Smooth muscle cell (in vitro differentiated cells): ENCODE measurements around the gene GNA12. TPM values are rescaled to one million over a fixed set of nuclear protein-coding genes. Genes with fewer than 3 reads are reported as not detected.
"Not testable (repeated sequence)": the region's sequence is repeated elsewhere in the genome, so short reads cannot be mapped to it uniquely, and the experiment has no call there.

ENCODE experiments used
- DNase-seq: peaks from one replicate; lab custom pipeline; 2025; ENCODE audit not compliant: unreplicated experiment; lab: John Stamatoyannopoulos, UW
- H2AFZ ChIP-seq: fragments of 200-600 bp; sonication (generic); 2 replicates; pipeline ENCODE4 v1.6.0; 2016; ENCODE audit warnings: antibody characterized with exemption, low read depth, mild to moderate bottlenecking
- H3F3A ChIP-seq: fragments of 200-600 bp; sonication (generic); 2 replicates; pipeline ENCODE4 v1.6.0; 2017; ENCODE audit warnings: antibody characterized with exemption, low read depth
- H3K27ac ChIP-seq: fragments of 200-600 bp; sonication (generic); 2 replicates; pipeline ENCODE4 v1.5.1; 2016; ENCODE audit warnings: low read depth, mild to moderate bottlenecking
- H3K27me3 ChIP-seq: fragments of 200-600 bp; sonication (generic); 2 replicates; pipeline ENCODE4 v1.6.1; 2016; ENCODE audit warnings: low read depth, mild to moderate bottlenecking
- H3K36me3 ChIP-seq: fragments of 200-600 bp; sonication (generic); 2 replicates; pipeline ENCODE4 v1.5.1; 2016; ENCODE audit warnings: low read depth
- H3K4me1 ChIP-seq: fragments of 200-600 bp; sonication (generic); 2 replicates; pipeline ENCODE4 v1.5.1; 2016; ENCODE audit warnings: low read depth
- H3K4me2 ChIP-seq: fragments of 200-600 bp; sonication (generic); 2 replicates; pipeline ENCODE4 v1.6.0; 2016; ENCODE audit warnings: mild to moderate bottlenecking
- H3K4me3 ChIP-seq: fragments of 200-600 bp; sonication (generic); 2 replicates; pipeline ENCODE4 v1.5.1; 2016; ENCODE audit warnings: mild to moderate bottlenecking
- H3K79me2 ChIP-seq: fragments of 200-600 bp; sonication (generic); 2 replicates; pipeline ENCODE4 v1.6.0; 2016; ENCODE audit warnings: low read depth, mild to moderate bottlenecking
- H3K9ac ChIP-seq: fragments of 200-600 bp; sonication (generic); 2 replicates; pipeline ENCODE4 v1.6.0; 2016; ENCODE audit warnings: low read depth
- H3K9me3 ChIP-seq: fragments of 200-600 bp; sonication (generic); replicated peaks from 2 replicates; pipeline ENCODE4 v1.5.1; 2016; ENCODE audit warnings: low read depth
- H4K20me1 ChIP-seq: fragments of 200-600 bp; sonication (generic); 2 replicates; pipeline ENCODE4 v1.6.0; 2016; ENCODE audit warnings: low read depth
- WGBS: methylation state at CpG from one replicate; pipeline ENCODE4 v1.1.7; 2016; ENCODE audit warnings: low lambda C conversion rate; 5-methylcytosine and 5-hydroxymethylcytosine counted together
- polyA plus RNA-seq: library from polyadenylated mRNA; unstranded; fragments of >200 nt; fragmentation: Nextera tagmentation; extraction: Ambion mirVana; gene quantifications from 2 replicates; pipeline ENCODE4 v1.2.1, GENCODE V29; 2016
- total RNA-seq: library from RNA; depleted of rRNA; stranded (reverse); fragments of >200 nt; gene quantifications from 2 replicates; pipeline ENCODE4 v1.2.3, GENCODE V29; 2014
- TF ChIP-seq, protein P1 (sequence below): fragments of 200-600 bp; sonication (generic); IDR thresholded peaks from 2 replicates; pipeline ENCODE4 v1.5.1; 2017; ENCODE audit warnings: borderline replicate concordance, mild to moderate bottlenecking, antibody characterized with exemption; ENCODE audit not compliant: insufficient read depth, poor library complexity, severe bottlenecking

The GNA12 gene
- total and polyA plus RNA-seq, 2 experiments from 2014 or later: 20.3 to 34.7 TPM

DNA sequence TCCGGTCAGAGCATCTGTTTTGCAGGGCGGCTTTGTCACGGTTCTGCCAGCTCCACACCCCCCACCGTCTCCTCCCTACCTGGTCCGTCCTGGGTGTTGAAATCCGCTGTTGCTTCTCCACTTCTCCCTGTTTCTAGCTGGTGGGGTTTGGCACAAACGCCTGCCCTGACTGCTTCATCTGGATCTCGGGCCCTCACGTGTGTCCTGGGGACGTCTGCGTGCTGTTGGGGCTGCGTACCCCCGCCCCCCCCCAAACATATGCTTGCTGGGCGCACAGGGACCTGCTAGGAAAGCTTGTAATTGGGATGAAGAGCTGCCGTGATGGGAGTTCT is 144.9 kb downstream of the GNA12 start:
- no peak for DNase-seq
- no peak overlapping the region for H2AFZ ChIP-seq
- H3K4me2 ChIP-seq: no peak overlapping the region
- H3K36me3 ChIP-seq: no peaks in the 10 kb centered on the region
- H3K4me1 ChIP-seq: no peaks in the 10 kb centered on the region
- H3K27me3 ChIP-seq: no peaks in the 10 kb centered on the region
- no peaks in the 10 kb centered on the region for H3K9me3 ChIP-seq
- no peak overlapping the region for H3K4me3 ChIP-seq
- H3K27ac ChIP-seq: no peak overlapping the region
- TF ChIP-seq, protein P1, sequence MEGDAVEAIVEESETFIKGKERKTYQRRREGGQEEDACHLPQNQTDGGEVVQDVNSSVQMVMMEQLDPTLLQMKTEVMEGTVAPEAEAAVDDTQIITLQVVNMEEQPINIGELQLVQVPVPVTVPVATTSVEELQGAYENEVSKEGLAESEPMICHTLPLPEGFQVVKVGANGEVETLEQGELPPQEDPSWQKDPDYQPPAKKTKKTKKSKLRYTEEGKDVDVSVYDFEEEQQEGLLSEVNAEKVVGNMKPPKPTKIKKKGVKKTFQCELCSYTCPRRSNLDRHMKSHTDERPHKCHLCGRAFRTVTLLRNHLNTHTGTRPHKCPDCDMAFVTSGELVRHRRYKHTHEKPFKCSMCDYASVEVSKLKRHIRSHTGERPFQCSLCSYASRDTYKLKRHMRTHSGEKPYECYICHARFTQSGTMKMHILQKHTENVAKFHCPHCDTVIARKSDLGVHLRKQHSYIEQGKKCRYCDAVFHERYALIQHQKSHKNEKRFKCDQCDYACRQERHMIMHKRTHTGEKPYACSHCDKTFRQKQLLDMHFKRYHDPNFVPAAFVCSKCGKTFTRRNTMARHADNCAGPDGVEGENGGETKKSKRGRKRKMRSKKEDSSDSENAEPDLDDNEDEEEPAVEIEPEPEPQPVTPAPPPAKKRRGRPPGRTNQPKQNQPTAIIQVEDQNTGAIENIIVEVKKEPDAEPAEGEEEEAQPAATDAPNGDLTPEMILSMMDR: no peak
- no peaks in the 10 kb centered on the region for H3F3A ChIP-seq
- H4K20me1 ChIP-seq: no peaks in the 10 kb centered on the region
- WGBS: 89% methylated on average over 15 of the region's 15 CpGs
- H3K79me2 ChIP-seq: no peaks in the 10 kb centered on the region
- H3K9ac ChIP-seq: no peak overlapping the region

DNA sequence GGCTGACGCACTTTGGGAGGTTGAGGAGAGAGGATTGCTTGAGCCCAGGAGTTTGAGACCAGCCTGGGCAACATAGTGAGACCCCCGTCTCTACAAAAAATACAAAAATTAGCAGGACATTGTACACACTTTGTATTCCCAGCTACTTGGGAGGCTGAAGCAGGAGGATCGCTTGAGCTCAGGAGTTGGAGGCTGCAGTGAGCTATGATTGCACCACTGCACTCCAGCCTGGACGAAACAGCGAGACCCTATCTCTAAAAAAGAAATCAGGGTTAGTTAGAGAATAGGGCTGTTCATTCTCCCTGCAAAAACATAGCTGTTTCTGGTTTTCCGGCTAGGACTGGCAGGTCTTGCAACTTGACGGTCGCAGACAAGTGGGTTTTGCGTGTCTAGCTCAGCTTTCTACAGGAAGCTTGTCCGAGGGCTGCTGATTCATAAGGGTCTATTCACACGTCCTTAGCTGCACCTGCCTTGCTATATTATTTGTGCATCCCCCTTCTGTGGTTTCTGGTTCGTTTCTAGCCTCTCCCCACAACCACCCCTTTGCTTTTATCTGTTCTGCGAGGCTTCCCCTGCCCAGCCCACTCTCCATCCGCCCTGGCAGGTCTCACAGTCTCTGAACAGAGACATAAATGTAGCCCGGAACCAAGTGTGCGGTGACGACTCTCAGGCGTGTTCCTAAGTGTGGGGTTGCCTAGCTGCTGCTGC is 145.4 kb downstream of the GNA12 start:
- H3K36me3 ChIP-seq: no peaks in the 10 kb centered on the region
- 84% methylated on average over 18 of the region's 18 CpGs for WGBS

DNA sequence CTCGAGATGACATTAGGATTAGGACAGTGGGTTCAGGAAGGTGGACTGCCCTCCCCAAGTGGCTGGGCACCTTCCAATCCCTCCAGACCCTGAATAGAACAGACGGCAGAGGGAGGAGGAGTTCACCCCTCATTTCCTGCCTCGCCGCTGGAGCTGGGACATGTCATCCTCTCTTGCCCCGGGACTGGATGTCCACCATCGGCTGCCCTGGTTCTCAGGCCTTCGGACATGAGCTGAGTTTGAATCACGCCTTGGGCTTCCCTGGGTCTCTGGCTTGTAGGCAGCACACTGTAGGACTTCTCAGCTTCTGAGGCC is 150.0 kb downstream of the GNA12 start:
- H3K27ac ChIP-seq, H3K4me1 ChIP-seq, H4K20me1 ChIP-seq, DNase-seq, H3K9ac ChIP-seq, H3K27me3 ChIP-seq, H3K36me3 ChIP-seq, H2AFZ ChIP-seq, H3K4me2 ChIP-seq, H3K9me3 ChIP-seq, H3F3A ChIP-seq, H3K4me3 ChIP-seq, H3K79me2 ChIP-seq: not testable (repeated sequence)
- 88% methylated on average over 8 of the region's 8 CpGs for WGBS

More for the DNA sequence above, 145.4 kb downstream of the GNA12 start:
- Histone ChIP-seq H3K27ac (no peak overlapping the region), H3K79me2 (no peaks in the 10 kb centered on the region), H3K9me3 (no peaks in the 10 kb centered on the region), H3K4me1 (no peaks in the 10 kb centered on the region), H3K9ac (no peak overlapping the region), H3K27me3 (no peaks in the 10 kb centered on the region), H3F3A (no peaks in the 10 kb centered on the region), H3K4me3 (no peak overlapping the region), H3K4me2 (no peak overlapping the region), H2AFZ (no peak overlapping the region), H4K20me1 (no peaks in the 10 kb centered on the region)
- DNase-seq: no peak
- TF ChIP-seq, protein P1: no peak

DNA sequence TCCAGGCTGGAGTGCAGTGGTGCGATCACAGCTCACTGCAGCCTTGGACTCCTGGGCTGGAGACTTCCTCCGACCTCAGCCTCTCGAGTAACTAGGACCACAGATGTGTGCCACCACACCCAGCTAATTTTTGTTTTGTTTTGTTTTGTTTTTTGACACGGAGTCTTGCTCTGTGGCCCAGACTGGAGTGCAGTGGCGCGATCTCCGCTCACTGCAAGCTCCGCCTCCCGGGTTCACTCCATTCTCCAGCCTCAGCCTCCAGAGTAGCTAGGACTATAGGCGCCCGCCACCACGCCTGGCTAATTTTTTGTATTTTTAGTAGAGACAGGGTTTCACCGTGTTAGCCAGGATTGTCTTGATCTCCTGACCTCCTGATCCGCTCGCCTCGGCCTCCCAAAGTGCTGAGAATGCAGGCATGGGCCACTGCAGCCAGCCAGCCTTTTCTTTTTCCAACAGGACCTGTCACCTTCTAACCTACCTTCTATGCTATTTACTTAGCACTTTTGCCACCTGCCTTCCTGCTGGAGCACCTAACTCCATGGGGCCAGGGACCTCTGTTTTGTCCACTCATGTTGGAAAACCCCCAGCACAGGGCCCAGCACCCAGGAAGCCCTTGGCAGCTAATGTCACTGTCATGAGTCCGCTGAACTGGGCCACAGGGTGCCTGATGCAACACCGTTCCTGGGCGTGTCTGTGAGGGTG is 150.5 kb downstream of the GNA12 start:
- H3K79me2 ChIP-seq, H3F3A ChIP-seq, H3K9me3 ChIP-seq, H2AFZ ChIP-seq, H3K4me3 ChIP-seq, H4K20me1 ChIP-seq, H3K36me3 ChIP-seq, H3K27me3 ChIP-seq, H3K4me2 ChIP-seq, H3K4me1 ChIP-seq, H3K27ac ChIP-seq, H3K9ac ChIP-seq, DNase-seq: not testable (repeated sequence)
- 95% methylated on average over 19 of the region's 19 CpGs for WGBS
